ENCODE results near the gene TRPC4AP. TPM values are rescaled to one million over a fixed set of nuclear protein-coding genes. Genes with fewer than 3 reads are reported as not detected.

The TRPC4AP gene
- total RNA-seq, 1 donor = 91.7 TPM

DNA sequence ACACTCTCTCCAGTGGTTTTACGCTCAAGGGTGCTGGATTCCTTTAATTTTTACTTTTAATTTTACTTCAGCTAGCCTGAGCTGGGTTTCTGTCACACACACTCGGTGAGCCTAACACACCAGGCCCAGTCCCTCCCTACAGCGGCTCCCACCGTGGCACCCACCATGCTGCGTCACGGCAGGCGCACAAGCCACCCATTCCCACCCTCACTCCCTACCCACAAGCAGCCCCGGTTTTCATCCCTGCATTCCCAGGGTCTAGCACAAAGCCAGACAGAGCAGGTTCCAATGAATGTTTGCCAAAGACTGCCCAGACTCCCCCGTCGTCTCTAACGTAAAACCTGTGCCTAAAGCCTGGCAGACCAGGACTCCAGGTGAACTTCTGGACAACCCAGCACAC, 86.6 kb downstream of the TRPC4AP start:
- no peak for DNase-seq (ENCODE audit: low read depth)

DNA sequence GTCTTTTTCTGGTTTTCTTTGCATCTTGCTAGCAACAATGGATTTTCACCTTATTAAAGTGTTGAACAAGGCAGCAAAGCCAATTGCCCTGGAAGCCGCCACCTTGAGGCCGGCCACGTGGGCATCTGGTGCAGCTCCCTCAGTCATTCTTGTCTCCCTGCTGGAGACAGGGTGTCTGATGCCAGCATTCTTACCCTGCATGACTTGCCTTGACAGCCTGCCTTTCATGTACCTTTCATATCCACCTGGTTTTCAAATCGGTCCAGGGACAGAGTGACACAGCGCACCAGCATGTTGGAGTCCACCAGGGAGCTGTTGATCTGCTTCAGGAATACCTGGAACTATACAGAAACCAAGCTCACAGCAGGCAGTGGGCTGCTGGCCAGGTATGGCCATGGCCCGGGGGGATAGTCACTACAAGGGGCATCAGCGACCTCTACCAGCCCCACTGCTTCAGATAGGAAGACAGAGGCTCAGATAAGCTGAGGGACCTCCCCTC, 87.1 kb downstream of the TRPC4AP start:
- H3K4me3 ChIP-seq (ENCODE audit: low read depth, low read length) = no peak overlapping the region
- TF ChIP-seq, protein P1, sequence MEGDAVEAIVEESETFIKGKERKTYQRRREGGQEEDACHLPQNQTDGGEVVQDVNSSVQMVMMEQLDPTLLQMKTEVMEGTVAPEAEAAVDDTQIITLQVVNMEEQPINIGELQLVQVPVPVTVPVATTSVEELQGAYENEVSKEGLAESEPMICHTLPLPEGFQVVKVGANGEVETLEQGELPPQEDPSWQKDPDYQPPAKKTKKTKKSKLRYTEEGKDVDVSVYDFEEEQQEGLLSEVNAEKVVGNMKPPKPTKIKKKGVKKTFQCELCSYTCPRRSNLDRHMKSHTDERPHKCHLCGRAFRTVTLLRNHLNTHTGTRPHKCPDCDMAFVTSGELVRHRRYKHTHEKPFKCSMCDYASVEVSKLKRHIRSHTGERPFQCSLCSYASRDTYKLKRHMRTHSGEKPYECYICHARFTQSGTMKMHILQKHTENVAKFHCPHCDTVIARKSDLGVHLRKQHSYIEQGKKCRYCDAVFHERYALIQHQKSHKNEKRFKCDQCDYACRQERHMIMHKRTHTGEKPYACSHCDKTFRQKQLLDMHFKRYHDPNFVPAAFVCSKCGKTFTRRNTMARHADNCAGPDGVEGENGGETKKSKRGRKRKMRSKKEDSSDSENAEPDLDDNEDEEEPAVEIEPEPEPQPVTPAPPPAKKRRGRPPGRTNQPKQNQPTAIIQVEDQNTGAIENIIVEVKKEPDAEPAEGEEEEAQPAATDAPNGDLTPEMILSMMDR (IDR thresholded peaks at IDR 0.05; ENCODE audit: insufficient read depth, low read length) = no peak
- DNase-seq (ENCODE audit: low read depth) = no peak

More for the DNA sequence above, 86.6 kb downstream of the TRPC4AP start:
- TF ChIP-seq, protein P1 (IDR thresholded peaks at IDR 0.05; ENCODE audit: insufficient read depth, low read length) = no peak
- no peak overlapping the region for H3K4me3 ChIP-seq (ENCODE audit: low read depth, low read length)

DNA sequence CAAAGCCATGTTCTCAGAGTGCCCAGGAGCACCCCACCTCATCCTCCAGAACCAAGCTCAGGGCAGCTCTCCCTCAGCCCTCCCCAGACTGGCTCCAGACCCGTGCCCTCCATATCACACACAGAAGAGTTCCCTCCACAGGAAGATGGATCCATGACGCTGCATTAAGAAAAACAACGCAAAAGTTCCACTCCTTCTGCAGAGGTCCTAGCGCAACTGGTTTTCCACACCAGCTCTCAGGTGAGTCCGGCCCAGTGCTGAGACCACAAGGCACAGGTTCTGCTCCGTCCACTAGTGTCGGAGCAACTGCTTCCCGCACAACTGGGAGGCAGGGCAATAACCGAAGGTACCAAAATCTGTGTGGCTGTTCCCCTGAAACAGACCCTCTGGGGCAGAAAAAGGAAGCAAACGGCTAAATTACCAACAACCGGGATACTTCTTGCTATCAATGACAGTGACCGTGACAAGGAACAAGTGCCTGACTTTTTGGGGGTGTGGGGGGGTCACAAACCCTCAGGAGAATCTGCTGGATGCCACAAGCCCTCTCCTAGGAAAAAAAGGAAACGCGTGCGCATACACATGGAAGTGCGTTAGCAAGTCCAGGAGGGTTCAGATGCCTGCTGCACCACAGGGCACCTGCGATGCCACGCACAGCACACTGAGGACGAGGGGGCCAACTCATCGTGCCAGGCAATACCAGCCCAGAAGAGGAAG, 87.7 kb downstream of the TRPC4AP start:
- TF ChIP-seq, protein P1 (IDR thresholded peaks at IDR 0.05; ENCODE audit: insufficient read depth, low read length) = no peak
- DNase-seq (ENCODE audit: low read depth) = no peak
- H3K4me3 ChIP-seq (ENCODE audit: low read depth, low read length) = no peak overlapping the region

DNA sequence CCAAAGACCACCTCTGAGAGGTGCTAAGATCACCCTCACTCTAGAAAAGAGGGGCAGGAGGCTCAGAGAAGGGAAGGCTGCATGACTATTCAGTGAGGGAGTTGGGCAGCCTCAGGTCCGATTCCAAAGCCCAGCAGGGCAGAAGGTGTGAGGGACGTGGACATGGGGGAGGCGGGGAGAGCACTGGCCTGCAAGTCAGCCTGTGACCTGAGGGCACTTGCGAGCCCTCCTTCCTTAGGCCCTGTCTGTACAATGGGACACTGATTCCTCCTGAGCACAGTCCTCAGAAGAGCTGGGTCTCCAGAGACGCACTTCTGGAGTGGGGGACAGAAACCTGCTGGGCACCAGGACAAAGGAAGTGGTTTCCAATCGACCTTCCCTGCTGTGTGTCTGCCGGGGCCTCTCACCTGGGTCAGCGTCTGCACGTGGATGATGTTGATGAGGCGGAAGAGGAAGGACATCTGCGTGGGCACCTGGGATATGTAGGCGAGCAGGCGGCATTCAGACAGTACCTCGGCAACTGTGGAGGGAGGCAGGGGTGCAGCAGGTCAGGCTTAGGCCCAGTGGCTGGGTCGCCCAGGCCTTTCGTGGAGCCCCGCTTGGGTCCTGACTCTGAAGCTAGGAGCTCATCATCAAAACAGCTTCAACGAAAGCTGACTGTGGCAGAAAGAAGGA, 88.4 kb downstream of the TRPC4AP start:
- TF ChIP-seq, protein P1 (IDR thresholded peaks at IDR 0.05; ENCODE audit: insufficient read depth, low read length) = no peak
- no peak overlapping the region for H3K4me3 ChIP-seq (ENCODE audit: low read depth, low read length)
- no peak for DNase-seq (ENCODE audit: low read depth)

DNA sequence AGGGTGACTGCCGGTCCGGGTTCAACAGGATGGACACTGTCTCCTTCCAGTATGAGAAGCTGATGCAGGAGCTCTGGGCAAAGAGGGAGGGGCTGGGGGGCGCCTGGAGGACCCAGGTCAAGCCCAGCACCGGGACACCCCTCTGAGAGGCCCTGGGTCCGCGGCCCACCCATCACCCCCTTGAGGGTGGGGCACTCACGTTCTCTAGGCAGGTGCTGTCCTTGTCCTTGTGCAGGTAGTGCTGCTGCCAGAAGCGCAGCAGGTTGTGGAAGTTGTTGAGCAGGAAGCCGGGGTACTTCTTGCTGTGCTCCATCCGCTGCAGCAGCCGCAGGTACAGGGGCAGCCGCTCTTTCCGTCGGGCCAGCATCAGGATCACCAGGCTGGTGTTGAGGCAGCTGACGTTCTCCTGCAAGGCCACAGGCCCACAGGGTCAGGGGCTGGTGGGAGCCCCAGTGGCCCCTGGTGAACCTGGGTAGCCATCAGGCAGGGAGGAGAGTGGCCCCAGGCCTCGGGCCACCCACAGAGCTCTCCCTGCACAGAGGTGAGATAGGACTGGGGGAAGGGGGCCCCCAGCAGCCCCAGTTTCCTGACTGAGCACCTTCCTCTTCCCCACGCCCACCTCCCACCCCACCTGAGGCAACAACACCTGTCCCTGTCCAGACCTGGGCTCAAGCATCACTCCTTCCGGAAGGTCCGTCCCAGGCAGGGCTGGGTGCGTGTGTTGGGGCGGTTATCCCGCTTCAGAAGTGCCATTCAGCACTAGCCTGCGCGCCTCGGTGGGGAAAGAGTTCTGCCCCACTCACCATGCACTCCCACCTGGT, 89.2 kb downstream of the TRPC4AP start:
- DNase-seq (ENCODE audit: low read depth) = no peak
- TF ChIP-seq, protein P1 (IDR thresholded peaks at IDR 0.05; ENCODE audit: insufficient read depth, low read length) = no peak

DNA sequence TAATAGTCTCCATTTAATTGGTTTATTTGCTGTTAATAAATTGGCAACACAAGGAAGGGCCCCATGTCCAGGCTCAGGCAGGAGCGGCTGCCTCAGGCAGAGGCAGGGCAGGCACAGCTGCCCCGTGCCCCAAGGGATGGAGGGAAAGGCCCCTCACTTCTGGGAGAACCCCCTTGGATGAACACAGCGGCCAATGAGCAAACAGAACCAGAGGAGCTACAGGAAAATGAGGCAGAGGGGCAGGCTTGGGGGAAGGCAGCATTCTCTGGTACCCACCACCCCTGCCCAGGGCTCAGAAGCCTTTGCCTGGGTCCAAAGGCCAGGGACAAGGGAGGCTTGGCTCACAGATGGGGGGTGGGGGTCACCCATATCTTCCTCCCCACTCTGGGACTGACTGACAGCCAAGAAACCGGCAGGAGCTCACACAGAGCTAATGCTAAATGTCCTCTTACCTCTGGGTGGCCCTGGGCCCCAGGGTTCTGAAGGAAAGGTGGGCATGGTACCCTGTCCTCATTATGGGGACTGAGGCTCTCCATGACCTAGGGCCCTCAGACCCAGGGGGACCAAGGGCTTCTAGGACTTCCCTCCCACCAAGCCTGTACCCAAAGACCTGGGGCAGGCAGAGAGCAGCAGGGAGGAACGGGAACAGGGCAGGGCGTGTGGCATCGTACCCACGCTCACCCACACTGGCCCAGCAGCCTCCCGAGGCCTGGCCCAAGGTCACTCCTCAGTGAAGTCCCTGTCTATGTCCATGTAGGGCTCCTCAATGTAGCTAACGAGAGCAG, 90.0 kb downstream of the TRPC4AP start:
- H3K4me3 ChIP-seq (ENCODE audit: low read depth, low read length) = no peak overlapping the region
- DNase-seq (ENCODE audit: low read depth) = no peak
- TF ChIP-seq, protein P1 (IDR thresholded peaks at IDR 0.05; ENCODE audit: insufficient read depth, low read length) = no peak

More for the DNA sequence above, 89.2 kb downstream of the TRPC4AP start:
- H3K4me3 ChIP-seq (ENCODE audit: low read depth, low read length) = no peak overlapping the region

Data from fibroblast of the aortic adventitia (primary cell).